Measurements from ENCODE around the gene OR4A5.
"Not testable (repeated sequence)": the region's sequence is repeated elsewhere in the genome, so short reads cannot be mapped to it uniquely, and the experiment has no call there.

Gene OR4A5

GRCh38 chr11:54706532-54706931, at the start of gene OR4A5:
Gene OR4A5 (plus strand): TSS chr11:54706832. CDS start chr11:54706885, 53 bp downstream.
- DNase-seq = not testable (repeated sequence)

GRCh38 chr11:54720094-54720493, 13.5 kb downstream of the OR4A5 start:
- DNase-seq = not testable (repeated sequence)

Measured in stimulated activated CD4-positive, alpha-beta T cell treated with anti-CD3 and anti-CD28 coated beads, Interleukin-15, amount 100 ng/mL, for 24 hours (primary cell).